ENCODE data around the gene CAMK2B.

Gene CAMK2B

DNA sequence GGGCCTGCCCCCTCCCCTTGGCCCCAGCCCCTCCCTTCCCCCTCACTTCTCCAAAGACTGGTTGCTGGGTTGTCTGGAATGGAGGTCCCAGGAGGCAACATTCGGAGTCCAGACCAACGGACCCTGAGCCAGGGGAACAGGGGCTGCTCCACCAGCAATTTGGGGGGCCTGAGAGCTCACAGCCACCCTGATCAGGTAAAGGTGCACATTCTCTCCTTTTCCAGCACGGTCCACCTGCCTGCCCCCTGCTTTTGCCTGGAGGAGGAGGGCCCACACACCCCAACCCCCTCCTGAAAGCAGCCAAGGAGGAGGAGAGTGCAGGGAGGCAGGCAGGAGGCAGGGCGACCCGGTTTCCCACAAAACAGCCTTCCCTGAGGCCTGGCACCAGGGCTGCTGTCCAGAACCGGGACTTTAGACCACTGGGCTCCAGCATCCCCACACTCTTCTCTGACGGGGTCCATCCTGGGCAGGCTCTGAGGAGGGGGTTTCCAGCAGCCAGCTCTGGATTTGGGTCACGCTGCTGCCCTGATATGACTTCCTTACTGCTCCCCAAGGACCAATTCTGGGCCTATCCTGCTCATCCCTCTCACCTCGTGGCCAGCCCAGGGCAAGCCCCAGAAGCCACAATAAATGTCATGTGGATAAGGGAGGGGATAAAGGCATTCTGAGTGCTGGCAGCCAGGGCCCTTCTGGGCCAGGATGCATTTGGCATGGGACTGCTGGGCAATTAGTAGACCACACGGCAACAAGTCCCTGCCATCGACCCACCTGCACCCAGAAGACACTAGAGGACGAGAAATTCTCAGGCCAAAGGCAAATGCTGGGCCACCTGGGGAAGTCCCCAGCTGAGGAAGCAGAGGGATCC, 1.1 kb upstream of the CAMK2B start:
- Histone ChIP-seq H4K20me1 (ENCODE audit: low read depth, low read length) (no peaks in the 10 kb centered on the region), H3K27me3 (ENCODE audit: low read length) (no peaks in the 10 kb centered on the region), H3K27ac (ENCODE audit: low read depth, low read length) (no peak overlapping the region), H2AFZ (ENCODE audit: low read depth, low read length, severe bottlenecking) (no peak overlapping the region), H3K36me3 (ENCODE audit: low read length) (no peaks in the 10 kb centered on the region), H3F3A (ENCODE audit: insufficient read depth) (no peaks in the 10 kb centered on the region), H3K4me2 (ENCODE audit: low read depth, low read length, poor library complexity, severe bottlenecking) (no peak overlapping the region), H3K9me2 (replicated peaks; ENCODE audit: insufficient read depth, low read length) (no peaks in the 10 kb centered on the region), H3K9ac (ENCODE audit: low read length) (no peak overlapping the region), H3K79me2 (ENCODE audit: insufficient read depth, low read length) (no peaks in the 10 kb centered on the region), H3K9me3 (ENCODE audit: insufficient read depth, low read length) (no peaks in the 10 kb centered on the region), H3K4me3 (ENCODE audit: insufficient read depth, low read length, poor library complexity, severe bottlenecking) (no peak overlapping the region)
- TF ChIP-seq, protein P1, sequence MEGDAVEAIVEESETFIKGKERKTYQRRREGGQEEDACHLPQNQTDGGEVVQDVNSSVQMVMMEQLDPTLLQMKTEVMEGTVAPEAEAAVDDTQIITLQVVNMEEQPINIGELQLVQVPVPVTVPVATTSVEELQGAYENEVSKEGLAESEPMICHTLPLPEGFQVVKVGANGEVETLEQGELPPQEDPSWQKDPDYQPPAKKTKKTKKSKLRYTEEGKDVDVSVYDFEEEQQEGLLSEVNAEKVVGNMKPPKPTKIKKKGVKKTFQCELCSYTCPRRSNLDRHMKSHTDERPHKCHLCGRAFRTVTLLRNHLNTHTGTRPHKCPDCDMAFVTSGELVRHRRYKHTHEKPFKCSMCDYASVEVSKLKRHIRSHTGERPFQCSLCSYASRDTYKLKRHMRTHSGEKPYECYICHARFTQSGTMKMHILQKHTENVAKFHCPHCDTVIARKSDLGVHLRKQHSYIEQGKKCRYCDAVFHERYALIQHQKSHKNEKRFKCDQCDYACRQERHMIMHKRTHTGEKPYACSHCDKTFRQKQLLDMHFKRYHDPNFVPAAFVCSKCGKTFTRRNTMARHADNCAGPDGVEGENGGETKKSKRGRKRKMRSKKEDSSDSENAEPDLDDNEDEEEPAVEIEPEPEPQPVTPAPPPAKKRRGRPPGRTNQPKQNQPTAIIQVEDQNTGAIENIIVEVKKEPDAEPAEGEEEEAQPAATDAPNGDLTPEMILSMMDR (IDR thresholded peaks at IDR 0.05; ENCODE audit: insufficient read depth, low read length, poor library complexity, severe bottlenecking) = no peak
- no peak for TF ChIP-seq EZH2phosphoT487 (conservative IDR thresholded peaks at IDR 0.05; ENCODE audit: low read length)

DNA sequence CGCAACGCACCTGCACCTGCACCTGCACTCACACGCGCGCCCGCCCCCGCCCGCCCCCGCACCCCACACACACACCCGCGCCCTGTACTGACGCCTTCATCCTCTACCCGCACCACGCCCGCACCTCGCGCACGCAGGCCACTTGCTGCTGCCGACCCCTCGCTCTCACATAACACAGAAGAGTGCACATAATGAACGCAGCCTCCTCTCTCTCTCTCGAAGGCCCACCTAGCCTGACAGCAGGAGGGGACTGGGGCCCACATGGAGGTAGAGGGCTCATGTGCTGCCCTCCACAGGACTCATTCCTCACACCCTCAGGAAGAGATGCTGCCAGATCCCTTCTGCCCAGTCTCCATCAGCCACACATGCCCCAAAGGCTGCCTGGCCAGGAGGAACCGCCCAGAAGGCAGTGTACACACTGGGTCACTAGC, 432 bp upstream of the CAMK2B start:
- Histone ChIP-seq H3K79me2 (ENCODE audit: insufficient read depth, low read length) (no peaks in the 10 kb centered on the region), H3K9me2 (replicated peaks; ENCODE audit: insufficient read depth, low read length) (no peaks in the 10 kb centered on the region), H3K9ac (ENCODE audit: low read length) (no peak overlapping the region), H3K9me3 (ENCODE audit: insufficient read depth, low read length) (no peaks in the 10 kb centered on the region), H3K27me3 (ENCODE audit: low read length) (no peaks in the 10 kb centered on the region), H3K36me3 (ENCODE audit: low read length) (no peaks in the 10 kb centered on the region), H3K4me3 (ENCODE audit: insufficient read depth, low read length, poor library complexity, severe bottlenecking) (no peak overlapping the region), H3K4me2 (ENCODE audit: low read depth, low read length, poor library complexity, severe bottlenecking) (no peak overlapping the region), H4K20me1 (ENCODE audit: low read depth, low read length) (no peaks in the 10 kb centered on the region), H2AFZ (ENCODE audit: low read depth, low read length, severe bottlenecking) (no peak overlapping the region), H3F3A (ENCODE audit: insufficient read depth) (no peaks in the 10 kb centered on the region), H3K27ac (ENCODE audit: low read depth, low read length) (no peak overlapping the region)
- no peak for TF ChIP-seq EZH2phosphoT487 (conservative IDR thresholded peaks at IDR 0.05; ENCODE audit: low read length)
- TF ChIP-seq, protein P1 (IDR thresholded peaks at IDR 0.05; ENCODE audit: insufficient read depth, low read length, poor library complexity, severe bottlenecking) = no peak

DNA sequence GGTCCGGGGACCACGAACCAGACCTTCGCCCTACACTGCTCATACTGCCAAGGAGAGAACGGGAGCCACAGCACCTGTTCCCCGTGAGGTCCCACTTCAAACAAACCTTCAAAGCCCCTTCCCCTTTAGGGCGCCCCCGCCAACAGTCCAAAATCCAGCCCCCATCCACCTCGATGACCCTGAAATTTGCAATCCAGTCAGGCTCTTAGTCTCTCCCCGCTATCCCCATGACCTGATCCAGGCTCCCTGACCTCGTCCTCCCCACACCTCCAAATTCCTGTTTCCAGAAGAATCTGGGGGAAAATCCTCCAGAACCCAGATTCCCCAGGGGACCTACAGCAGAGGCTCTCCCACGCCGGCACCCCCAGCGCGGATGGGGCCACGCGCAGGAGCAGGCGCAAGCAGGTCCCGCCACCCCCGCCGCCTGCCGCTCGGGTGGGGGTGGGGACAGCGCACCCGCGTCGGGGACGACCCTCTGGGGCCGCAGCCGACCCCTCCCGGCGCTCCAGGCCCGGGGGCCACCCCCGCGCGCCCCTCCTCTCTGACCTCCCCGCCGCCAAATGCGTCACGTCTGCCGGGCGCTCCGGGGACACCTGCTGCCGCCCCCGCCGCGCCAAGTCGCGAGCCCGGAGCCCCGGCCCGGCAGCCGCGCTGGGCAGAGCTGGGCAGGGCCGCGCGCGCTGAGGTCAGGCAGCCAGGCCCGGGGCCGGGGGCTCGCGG, 753 bp downstream of the CAMK2B start:
- Histone ChIP-seq H3K79me2 (ENCODE audit: insufficient read depth, low read length) (no peaks in the 10 kb centered on the region), H3K27ac (ENCODE audit: low read depth, low read length) (no peak overlapping the region), H3K9me3 (ENCODE audit: insufficient read depth, low read length) (no peaks in the 10 kb centered on the region), H4K20me1 (ENCODE audit: low read depth, low read length) (no peaks in the 10 kb centered on the region), H3K4me3 (ENCODE audit: insufficient read depth, low read length, poor library complexity, severe bottlenecking) (no peak overlapping the region), H3F3A (ENCODE audit: insufficient read depth) (no peaks in the 10 kb centered on the region), H2AFZ (ENCODE audit: low read depth, low read length, severe bottlenecking) (no peak overlapping the region), H3K36me3 (ENCODE audit: low read length) (no peaks in the 10 kb centered on the region), H3K9me2 (replicated peaks; ENCODE audit: insufficient read depth, low read length) (no peaks in the 10 kb centered on the region), H3K9ac (ENCODE audit: low read length) (no peak overlapping the region), H3K27me3 (ENCODE audit: low read length) (no peaks in the 10 kb centered on the region), H3K4me2 (ENCODE audit: low read depth, low read length, poor library complexity, severe bottlenecking) (no peak overlapping the region)
- TF ChIP-seq, protein P1 (IDR thresholded peaks at IDR 0.05; ENCODE audit: insufficient read depth, low read length, poor library complexity, severe bottlenecking) = no peak
- TF ChIP-seq EZH2phosphoT487 (conservative IDR thresholded peaks at IDR 0.05; ENCODE audit: low read length) = no peak
